ENCODE data around the gene RANBP3L. TPM values are rescaled to one million over a fixed set of nuclear protein-coding genes. Genes with fewer than 3 reads are reported as not detected.

Gene RANBP3L
- total RNA-seq, 1 donor from 2014 or later = 0.47 TPM

GRCh38 chr5:36208786-36209185 lies 92.9 kb downstream of the RANBP3L start:
- TF ChIP-seq CTCF (IDR thresholded peaks at IDR 0.05; ENCODE audit: borderline replicate concordance) = no peak

GRCh38 chr5:36206913-36207312 lies 94.8 kb downstream of the RANBP3L start:
- Histone ChIP-seq H3K27ac (replicated peaks) (no peak overlapping the region), H3K4me3 (no peak overlapping the region), H3K9me3 (replicated peaks) (no peaks in the 10 kb centered on the region), H3K27me3 (ENCODE audit: low read depth) (no peaks in the 10 kb centered on the region), H3K36me3 (peaks cover 51% of the 10 kb centered on the region), H3K4me1 (peaks cover 19% of the 10 kb centered on the region)
- intact Hi-C loops (cut with micrococcal nuclease) = no loop called here
- no peak for DNase-seq
- TF ChIP-seq CTCF (IDR thresholded peaks at IDR 0.05; ENCODE audit: borderline replicate concordance) = no peak

More at GRCh38 chr5:36208786-36209185, 92.9 kb downstream of the RANBP3L start:
- H3K4me3 ChIP-seq = no peak overlapping the region
- no peaks in the 10 kb centered on the region for H3K27me3 ChIP-seq (ENCODE audit: low read depth)
- peaks cover 63% of the 10 kb centered on the region for H3K36me3 ChIP-seq
- intact Hi-C loops (cut with micrococcal nuclease) = no loop called here
- DNase-seq = no peak
- peaks cover 1% of the 10 kb centered on the region for H3K4me1 ChIP-seq
- no peak overlapping the region for H3K27ac ChIP-seq (replicated peaks)
- no peaks in the 10 kb centered on the region for H3K9me3 ChIP-seq (replicated peaks)

- intact Hi-C loops (cut with micrococcal nuclease) = no loop called here
- H3K27me3 ChIP-seq (ENCODE audit: low read depth) = no peaks in the 10 kb centered on the region
- H3K9me3 ChIP-seq (replicated peaks) = no peaks in the 10 kb centered on the region
- peaks cover 43% of the 10 kb centered on the region for H3K36me3 ChIP-seq
- peaks cover 19% of the 10 kb centered on the region for H3K4me1 ChIP-seq
- H3K27ac ChIP-seq (replicated peaks) = no peak overlapping the region
- no peak for TF ChIP-seq CTCF (IDR thresholded peaks at IDR 0.05; ENCODE audit: borderline replicate concordance)
- no peak overlapping the region for H3K4me3 ChIP-seq
- no peak for DNase-seq
These were observed 96.4 kb downstream of the RANBP3L start for GRCh38 chr5:36205329-36205728.

- peaks cover 19% of the 10 kb centered on the region for H3K4me1 ChIP-seq
- H3K9me3 ChIP-seq (replicated peaks) = no peaks in the 10 kb centered on the region
- no peaks in the 10 kb centered on the region for H3K27me3 ChIP-seq (ENCODE audit: low read depth)
- intact Hi-C loops (cut with micrococcal nuclease) = no loop called here
- TF ChIP-seq CTCF (IDR thresholded peaks at IDR 0.05; ENCODE audit: borderline replicate concordance) = no peak
- no peak overlapping the region for H3K4me3 ChIP-seq
- peak overlapping the region; percentile 34 for H3K27ac ChIP-seq (replicated peaks)
- no peak for DNase-seq
- peaks cover 51% of the 10 kb centered on the region for H3K36me3 ChIP-seq
These were observed 99.2 kb downstream of the RANBP3L start for GRCh38 chr5:36202521-36202961.

- no peak overlapping the region for H3K27ac ChIP-seq (replicated peaks)
- no peak overlapping the region for H3K4me3 ChIP-seq
- H3K4me1 ChIP-seq = peaks cover 19% of the 10 kb centered on the region
- no peaks in the 10 kb centered on the region for H3K27me3 ChIP-seq (ENCODE audit: low read depth)
- TF ChIP-seq CTCF (IDR thresholded peaks at IDR 0.05; ENCODE audit: borderline replicate concordance) = no peak
- peaks cover 54% of the 10 kb centered on the region for H3K36me3 ChIP-seq
- intact Hi-C loops (cut with micrococcal nuclease) = no loop called here
- no peak for DNase-seq
- no peaks in the 10 kb centered on the region for H3K9me3 ChIP-seq (replicated peaks)
These were observed 101.2 kb downstream of the RANBP3L start for GRCh38 chr5:36200513-36200912.

All from left ventricle myocardium inferior (tissue), 1 donor.